B cell (primary cell): ENCODE data around the gene DPT. TPM values are rescaled to one million over a fixed set of nuclear protein-coding genes. Genes with fewer than 3 reads are reported as not detected.

Experiments
- ATAC-seq: fragments of 200-7000 bp; cut with Tn5 transposase; one replicate; pipeline ENCODE4 v1.10.0; 2021; ENCODE audit warnings: low read depth, mild to moderate bottlenecking, moderate number of reproducible peaks, moderate library complexity
- CTCF ChIA-PET: fragments of 350-600 bp; sonication (Branson Sonifier 250); formaldehyde crosslinking; loops from one replicate; lab custom pipeline; 2021; ENCODE audit warnings: antibody characterized with exemption, inconsistent platforms; lab: Charles Lee
- POLR2A ChIA-PET: fragments of 350-600 bp; sonication (Branson Sonifier 250); formaldehyde crosslinking; loops from one replicate; lab custom pipeline; 2021; ENCODE audit warnings: antibody characterized with exemption; lab: Charles Lee
- DNase-seq: peaks from one replicate; pipeline ENCODE4 v3.0.0; 2013
- H2AFZ ChIP-seq: 2 replicates; pipeline ENCODE4 v1.6.1; 2012; ENCODE audit warnings: mild to moderate bottlenecking, low read depth, low read length; ENCODE audit not compliant: insufficient read depth, poor library complexity, severe bottlenecking
- H3K27ac ChIP-seq, 2 donors: 1 replicate in 1 of 2; 2 replicates in 1 of 2; pipeline ENCODE4 v1.5.1; 2012 to 2013; ENCODE audit warnings: low read length in 2 of 2, mild to moderate bottlenecking in 2 of 2, moderate library complexity in 1 of 2
- H3K27me3 ChIP-seq, 4 experiments: fragments of 200-600 bp in 1 of 4; sonication (generic) in 1 of 4; replicated peaks in 1 of 4; 1 replicate in 2 of 4; 2 replicates in 2 of 4; pipeline versions ENCODE4 v1.6.1 to v1.7.0; 2013 to 2016; ENCODE audit warnings: low read length in 3 of 4, mild to moderate bottlenecking in 2 of 4, mixed read lengths in 1 of 4, moderate library complexity in 1 of 4; ENCODE audit not compliant: insufficient read depth in 4 of 4, control insufficient read depth in 3 of 4; ENCODE audit errors: control extremely low read depth in 1 of 4
- H3K36me3 ChIP-seq, 2 experiments: replicated peaks in 1 of 2; 1 replicate in 1 of 2; 2 replicates in 1 of 2; pipeline versions ENCODE4 v1.6.1 to v1.7.1; 2013; ENCODE audit warnings: low read length in 1 of 2; ENCODE audit not compliant: insufficient read depth in 2 of 2, control insufficient read depth in 1 of 2; ENCODE audit errors: control extremely low read depth in 1 of 2, extremely low read depth in 1 of 2
- H3K4me1 ChIP-seq, 2 donors: fragments of 200-600 bp in 1 of 2; sonication (generic) in 1 of 2; 1 replicate in 1 of 2; 2 replicates in 1 of 2; pipeline versions ENCODE4 v1.5.1 to v1.6.1; 2013 to 2017; ENCODE audit warnings: low read length in 2 of 2; ENCODE audit not compliant: control insufficient read depth in 2 of 2, insufficient read depth in 2 of 2
- H3K4me2 ChIP-seq: replicated peaks from 2 replicates; pipeline ENCODE3; 2012; ENCODE audit warnings: mild to moderate bottlenecking, low read depth, low read length; ENCODE audit not compliant: poor library complexity, severe bottlenecking
- H3K4me3 ChIP-seq, 5 experiments: fragments of 200-600 bp in 1 of 5; sonication (generic) in 1 of 5; 1 replicate in 3 of 5; 2 replicates in 2 of 5; pipeline versions ENCODE4 v1.5.1 to v1.7.0; 2011 to 2016; ENCODE audit warnings: low read length in 4 of 5, mild to moderate bottlenecking in 4 of 5, low read depth in 2 of 5, control low read depth in 1 of 5, moderate library complexity in 1 of 5; ENCODE audit not compliant: insufficient read depth in 1 of 5; ENCODE audit errors: control extremely low read depth in 1 of 5, extremely low read depth in 1 of 5
- H3K79me2 ChIP-seq: fragments of 200-600 bp; sonication (generic); one replicate; pipeline ENCODE4 v1.6.0; 2016; ENCODE audit warnings: low read length; ENCODE audit not compliant: control insufficient read depth, insufficient read depth
- H3K9ac ChIP-seq: fragments of 200-600 bp; sonication (generic); 2 replicates; pipeline ENCODE4 v1.6.1; 2017; ENCODE audit warnings: mild to moderate bottlenecking, low read length, moderate library complexity
- H3K9me3 ChIP-seq, 3 donors: one replicate each; pipeline versions ENCODE4 v1.6.1 to v1.7.1; 2013; ENCODE audit warnings: low read length in 2 of 3; ENCODE audit not compliant: control insufficient read depth in 2 of 3, insufficient read depth in 1 of 3; ENCODE audit errors: control extremely low read depth in 1 of 3
- H4K20me1 ChIP-seq: 2 replicates; pipeline ENCODE4 v1.6.0; 2012; ENCODE audit warnings: mild to moderate bottlenecking, low read length; ENCODE audit not compliant: insufficient read depth, control insufficient read depth, poor library complexity, severe bottlenecking
- H3K27ac Mint-ChIP-seq: one replicate; pipeline ENCODE4 v1.8.0; 2021; ENCODE audit warnings: mixed read lengths
- H3K27me3 Mint-ChIP-seq: one replicate; pipeline ENCODE4 v1.8.0; 2021; ENCODE audit warnings: mixed read lengths
- H3K4me1 Mint-ChIP-seq: one replicate; pipeline ENCODE4 v1.8.0; 2021; ENCODE audit warnings: mixed read lengths
- H3K4me3 Mint-ChIP-seq: one replicate; pipeline ENCODE4 v1.8.0; 2021; ENCODE audit warnings: mixed read lengths
- H3K9me3 Mint-ChIP-seq: one replicate; pipeline ENCODE4 v1.8.0; 2022; ENCODE audit warnings: mixed read lengths; ENCODE audit not compliant: insufficient read depth
- EZH2 ChIP-seq: IDR thresholded peaks from 2 replicates; pipeline ENCODE4 v1.6.1; 2012; ENCODE audit warnings: borderline replicate concordance, low read depth, mild to moderate bottlenecking, moderate library complexity, low read length; ENCODE audit not compliant: insufficient read depth, poor library complexity, severe bottlenecking
- WGBS: methylation state at CpG from one replicate; pipeline ENCODE4 v1.1.5; 2013; ENCODE audit warnings: missing lambda C conversion rate; ENCODE audit not compliant: insufficient coverage; 5-methylcytosine and 5-hydroxymethylcytosine counted together
- intact Hi-C: fragments of 100-400 bp; cut with micrococcal nuclease; formaldehyde crosslinking; loops from one replicate; pipeline ENCODE4 v1.10.0; 2022
- polyA plus RNA-seq: library from polyadenylated mRNA; depleted of rRNA; stranded (reverse); fragments of >200 nt; gene quantifications from 2 replicates; pipeline ENCODE4 v1.2.3, GENCODE V29; 2012
- total RNA-seq, 2 donors: library from RNA; stranded (reverse); fragments of 120-200 nt in 1 of 2; gene quantifications; 1 replicate in 1 of 2; 2 replicates in 1 of 2; pipeline versions ENCODE4 v1.2.3 to v1.2.4, GENCODE V29; 2013 to 2022
- TF ChIP-seq, protein P1 (sequence below): fragments of 200-600 bp; IDR thresholded peaks from one replicate; pipeline ENCODE4 v1.8.0; 2022; ENCODE audit warnings: antibody characterized with exemption, mild to moderate bottlenecking

The DPT gene
- total and polyA plus RNA-seq, 2 donors (not counting 1 experiment from before 2014, with no cell fraction given): not detected

DNA sequence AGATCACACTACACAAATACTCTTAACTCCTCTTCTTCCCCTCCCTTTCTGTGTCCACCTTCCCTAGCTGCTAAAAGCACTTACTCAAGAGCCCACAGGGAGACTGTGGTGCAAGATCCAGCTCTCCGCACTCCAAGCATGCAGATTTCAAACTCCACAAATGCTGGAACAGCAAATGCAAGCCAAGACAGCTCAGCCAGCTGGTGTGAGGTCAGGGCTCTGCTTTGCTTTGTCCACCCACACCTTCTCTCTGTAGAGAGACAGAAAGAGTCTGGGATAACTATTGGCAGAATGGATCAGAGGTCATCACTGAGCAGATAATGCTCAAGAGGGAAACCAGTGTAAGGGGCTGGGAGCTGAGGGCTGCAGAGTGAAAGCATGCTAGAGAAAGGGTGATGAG is 45.2 kb upstream of the DPT start:
- Mint-ChIP-seq H3K27ac (no peak overlapping the region), H3K4me3 (no peak overlapping the region), H3K9me3 (no peaks in the 10 kb centered on the region), H3K4me1 (no peaks in the 10 kb centered on the region), H3K27me3 (no peaks in the 10 kb centered on the region)
- Histone ChIP-seq H2AFZ (no peak overlapping the region), H3K4me2 (no peak overlapping the region), H3K4me3 (no peak overlapping the region), H3K27me3 (no peaks in the 10 kb centered on the region), H3K36me3 (no peaks in the 10 kb centered on the region), H3K79me2 (no peaks in the 10 kb centered on the region), H4K20me1 (no peaks in the 10 kb centered on the region), H3K9ac (no peak overlapping the region), H3K9me3 (no peaks in the 10 kb centered on the region), H3K4me1 (no peaks in the 10 kb centered on the region), H3K27ac (no peak overlapping the region)
- ChIA-PET CTCF (no interaction called here), POLR2A (no interaction called here)
- TF ChIP-seq EZH2: no peak
- TF ChIP-seq, protein P1, sequence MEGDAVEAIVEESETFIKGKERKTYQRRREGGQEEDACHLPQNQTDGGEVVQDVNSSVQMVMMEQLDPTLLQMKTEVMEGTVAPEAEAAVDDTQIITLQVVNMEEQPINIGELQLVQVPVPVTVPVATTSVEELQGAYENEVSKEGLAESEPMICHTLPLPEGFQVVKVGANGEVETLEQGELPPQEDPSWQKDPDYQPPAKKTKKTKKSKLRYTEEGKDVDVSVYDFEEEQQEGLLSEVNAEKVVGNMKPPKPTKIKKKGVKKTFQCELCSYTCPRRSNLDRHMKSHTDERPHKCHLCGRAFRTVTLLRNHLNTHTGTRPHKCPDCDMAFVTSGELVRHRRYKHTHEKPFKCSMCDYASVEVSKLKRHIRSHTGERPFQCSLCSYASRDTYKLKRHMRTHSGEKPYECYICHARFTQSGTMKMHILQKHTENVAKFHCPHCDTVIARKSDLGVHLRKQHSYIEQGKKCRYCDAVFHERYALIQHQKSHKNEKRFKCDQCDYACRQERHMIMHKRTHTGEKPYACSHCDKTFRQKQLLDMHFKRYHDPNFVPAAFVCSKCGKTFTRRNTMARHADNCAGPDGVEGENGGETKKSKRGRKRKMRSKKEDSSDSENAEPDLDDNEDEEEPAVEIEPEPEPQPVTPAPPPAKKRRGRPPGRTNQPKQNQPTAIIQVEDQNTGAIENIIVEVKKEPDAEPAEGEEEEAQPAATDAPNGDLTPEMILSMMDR: no peak
- WGBS: 100% methylated on average over 1 of the region's 1 CpG
- DNase-seq (no peak), ATAC-seq (no peak)
- intact Hi-C loops: no loop called here

DNA sequence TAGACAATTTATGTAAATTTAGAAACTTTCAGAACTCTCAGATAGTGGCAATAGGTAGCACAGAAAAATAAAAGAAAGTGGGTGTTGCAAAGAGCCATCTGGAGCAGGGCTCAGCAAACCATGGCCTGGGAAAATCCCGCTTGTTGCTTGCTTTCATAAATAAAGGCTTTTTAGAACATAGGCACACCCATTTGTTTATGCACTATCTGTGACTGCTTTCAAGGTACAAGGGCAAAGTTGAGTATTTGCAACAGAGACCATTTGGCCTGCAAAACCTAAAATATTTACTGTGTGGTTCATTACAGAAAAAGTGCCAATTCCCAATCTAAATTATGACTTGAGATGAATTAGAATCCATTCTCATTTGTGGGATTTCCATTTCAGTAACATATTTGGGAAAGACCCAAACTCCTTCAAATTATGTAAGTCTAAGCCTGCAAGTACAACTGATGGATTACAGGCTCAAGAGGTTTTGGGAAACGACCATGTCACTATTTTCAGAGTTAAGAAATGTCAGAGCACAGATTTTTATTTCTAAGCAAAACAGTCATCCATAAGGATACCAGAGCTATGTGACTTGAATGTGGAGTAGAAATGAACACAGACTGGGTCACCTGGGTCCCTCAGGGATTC is 43.5 kb upstream of the DPT start:
- no peak for TF ChIP-seq EZH2
- TF ChIP-seq, protein P1: no peak
- H3K27me3 Mint-ChIP-seq: no peaks in the 10 kb centered on the region
- H4K20me1 ChIP-seq: no peaks in the 10 kb centered on the region
- H3K79me2 ChIP-seq: no peaks in the 10 kb centered on the region
- CTCF ChIA-PET: no interaction called here
- H3K36me3 ChIP-seq: no peaks in the 10 kb centered on the region
- H3K27ac Mint-ChIP-seq: no peak overlapping the region
- H3K9me3 Mint-ChIP-seq: no peaks in the 10 kb centered on the region
- intact Hi-C loops: no loop called here
- POLR2A ChIA-PET: no interaction called here
- DNase-seq: no peak
- H3K4me2 ChIP-seq: no peak overlapping the region
- H3K9ac ChIP-seq: no peak overlapping the region
- ATAC-seq: no peak
- no peak overlapping the region for H3K27ac ChIP-seq
- H2AFZ ChIP-seq: no peak overlapping the region
- WGBS: no CpG with 5 or more reads among the region's 2 CpGs
- H3K4me3 ChIP-seq: no peak overlapping the region
- H3K27me3 ChIP-seq: no peaks in the 10 kb centered on the region
- no peaks in the 10 kb centered on the region for H3K4me1 ChIP-seq
- H3K9me3 ChIP-seq: no peaks in the 10 kb centered on the region
- no peaks in the 10 kb centered on the region for H3K4me1 Mint-ChIP-seq
- no peak overlapping the region for H3K4me3 Mint-ChIP-seq
